Activated naive CD4-positive, alpha-beta T cell treated with anti-CD3 and anti-CD28 coated beads, Interleukin-2, amount 50 U/mL, for 24 hours (primary cell): ENCODE measurements around the gene IRF6.

Source experiments
- H3K27ac Mint-ChIP-seq: one replicate; pipeline ENCODE4 v1.8.0; 2021; ENCODE audit warnings: mild to moderate bottlenecking, mixed read lengths
- H3K27me3 Mint-ChIP-seq: one replicate; pipeline ENCODE4 v1.8.0; 2021; ENCODE audit warnings: mixed read lengths
- H3K36me3 Mint-ChIP-seq: one replicate; pipeline ENCODE4 v1.8.0; 2021; ENCODE audit warnings: mixed read lengths
- H3K4me1 Mint-ChIP-seq: one replicate; pipeline ENCODE4 v1.8.0; 2021; ENCODE audit warnings: mixed read lengths
- H3K4me3 Mint-ChIP-seq: one replicate; pipeline ENCODE4 v1.8.0; 2021; ENCODE audit warnings: mild to moderate bottlenecking, mixed read lengths
- H3K9me3 Mint-ChIP-seq: one replicate; pipeline ENCODE4 v1.8.0; 2021; ENCODE audit warnings: mixed read lengths

Gene IRF6

GRCh38 chr1:209742409-209743144 is 63.4 kb downstream of the IRF6 start:
- Mint-ChIP-seq H3K36me3 (peaks cover 1% of the 10 kb centered on the region), H3K27ac (peak overlapping the region; percentile 15), H3K4me1 (peaks cover 35% of the 10 kb centered on the region), H3K9me3 (no peaks in the 10 kb centered on the region), H3K4me3 (no peak overlapping the region), H3K27me3 (no peaks in the 10 kb centered on the region)

DNA sequence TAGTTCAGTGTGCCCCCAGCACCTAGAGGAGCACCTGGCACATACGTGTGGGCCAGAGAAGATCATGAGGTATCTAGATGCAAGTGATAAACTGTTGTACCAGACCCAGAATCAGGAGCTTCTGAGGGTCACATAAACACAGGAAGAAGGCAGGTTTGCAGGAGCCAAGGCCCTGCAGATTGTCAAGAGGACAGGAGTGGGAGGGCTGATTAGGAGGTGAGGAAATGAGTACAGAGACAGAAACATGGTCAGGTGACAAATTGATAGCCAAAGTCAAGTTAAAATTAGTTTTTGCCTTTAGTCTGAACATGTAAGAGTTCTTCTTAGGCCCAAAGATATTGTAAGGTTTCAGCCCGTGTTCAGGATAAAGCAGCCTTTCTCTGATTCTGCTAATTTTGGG is 64.1 kb downstream of the IRF6 start:
- H3K27ac Mint-ChIP-seq: peak overlapping the region; percentile 78
- H3K4me1 Mint-ChIP-seq: peaks cover 34% of the 10 kb centered on the region
- peaks cover 1% of the 10 kb centered on the region for H3K36me3 Mint-ChIP-seq
- no peaks in the 10 kb centered on the region for H3K27me3 Mint-ChIP-seq
- H3K4me3 Mint-ChIP-seq: no peak overlapping the region
- H3K9me3 Mint-ChIP-seq: no peaks in the 10 kb centered on the region

- no peak overlapping the region for H3K27ac Mint-ChIP-seq
Measured at GRCh38 chr1:209741193-209741592, 64.7 kb downstream of the IRF6 start.

DNA sequence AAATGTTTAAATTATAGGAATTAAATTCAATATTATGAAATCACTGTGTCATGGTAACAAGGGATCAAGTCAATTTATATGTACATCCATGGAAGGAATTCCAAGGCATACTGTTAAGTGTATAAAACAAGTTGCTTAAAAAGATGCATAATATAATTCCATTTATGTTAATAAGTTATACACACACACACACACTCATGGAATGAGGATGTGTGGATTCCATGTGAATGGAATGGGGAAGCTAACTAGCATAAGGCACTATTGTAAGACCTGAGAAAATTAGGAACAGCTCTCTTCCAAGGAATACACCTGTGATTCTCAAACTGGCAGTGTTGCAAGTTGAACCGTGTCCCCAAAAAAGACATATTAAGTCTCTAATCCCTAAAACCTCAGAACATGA is 67.7 kb downstream of the IRF6 start:
- Mint-ChIP-seq H3K4me3 (no peak overlapping the region), H3K36me3 (peaks cover 1% of the 10 kb centered on the region), H3K4me1 (peaks cover 42% of the 10 kb centered on the region), H3K27me3 (no peaks in the 10 kb centered on the region), H3K9me3 (no peaks in the 10 kb centered on the region), H3K27ac (no peak overlapping the region)

More at GRCh38 chr1:209741193-209741592, 64.7 kb downstream of the IRF6 start:
- H3K4me3 Mint-ChIP-seq: no peak overlapping the region
- H3K9me3 Mint-ChIP-seq: no peaks in the 10 kb centered on the region
- no peaks in the 10 kb centered on the region for H3K27me3 Mint-ChIP-seq
- peaks cover 34% of the 10 kb centered on the region for H3K4me1 Mint-ChIP-seq
- peaks cover 1% of the 10 kb centered on the region for H3K36me3 Mint-ChIP-seq

GRCh38 chr1:209737118-209737505 is 68.8 kb downstream of the IRF6 start:
- Mint-ChIP-seq H3K27ac (peak overlapping the region; percentile 76), H3K27me3 (no peaks in the 10 kb centered on the region), H3K4me3 (no peak overlapping the region), H3K9me3 (no peaks in the 10 kb centered on the region), H3K36me3 (peaks cover 1% of the 10 kb centered on the region), H3K4me1 (peaks cover 40% of the 10 kb centered on the region)

DNA sequence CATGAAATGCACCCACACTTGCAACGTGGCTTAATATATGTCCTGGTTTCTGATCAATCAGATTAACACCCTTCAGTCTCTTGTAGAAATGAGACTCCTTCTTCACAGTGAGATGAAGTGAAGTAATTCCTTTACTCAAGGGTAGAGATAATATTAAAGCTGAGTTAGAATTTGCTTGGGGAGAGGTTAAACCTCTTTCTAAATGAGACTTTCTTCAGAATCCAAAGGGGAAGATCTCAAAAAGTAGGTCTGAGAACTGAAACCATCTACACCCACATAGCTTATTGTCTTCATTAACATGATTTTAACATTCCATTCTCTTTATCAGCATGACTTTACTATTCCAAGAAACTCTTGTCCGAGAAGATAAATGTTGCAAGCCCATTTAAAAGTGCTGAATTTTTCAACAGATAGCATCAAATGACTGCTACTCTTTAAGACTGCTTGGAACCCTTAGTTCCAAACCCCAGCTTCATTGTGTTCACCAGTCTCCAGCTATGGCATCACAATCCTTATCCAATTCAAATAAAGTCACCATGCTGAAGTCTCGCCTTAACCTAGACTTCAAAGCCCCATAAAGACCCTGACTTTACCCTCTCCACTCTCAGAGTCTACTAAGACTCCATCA is 69.3 kb downstream of the IRF6 start:
- H3K36me3 Mint-ChIP-seq: peaks cover 1% of the 10 kb centered on the region
- no peaks in the 10 kb centered on the region for H3K9me3 Mint-ChIP-seq
- no peak overlapping the region for H3K27ac Mint-ChIP-seq
- H3K4me1 Mint-ChIP-seq: peaks cover 35% of the 10 kb centered on the region
- no peaks in the 10 kb centered on the region for H3K27me3 Mint-ChIP-seq
- H3K4me3 Mint-ChIP-seq: no peak overlapping the region
